Measurements from ENCODE around the gene CALML5. TPM values are rescaled to one million over a fixed set of nuclear protein-coding genes. Genes with fewer than 3 reads are reported as not detected.

Gene CALML5
- total RNA-seq, 2 donors from 2014 or later, result 0.46 to 10.5 TPM

GRCh38 chr10:5545778-5546710 is 46.7 kb upstream of the CALML5 start:
- intact Hi-C loops (cut with DNase I), result no loop called here
- DNase-seq (ENCODE audit: low spot score), result peak; percentile 38
- Histone ChIP-seq H3K36me3 (no peaks in the 10 kb centered on the region), H3K4me3 (no peak overlapping the region), H3K27ac (peak overlapping the region; percentile 91 to 92), H3K4me1 (replicated peaks) (peaks cover 46% of the 10 kb centered on the region), H3K9me3 (no peaks in the 10 kb centered on the region), H3K27me3 (replicated peaks; ENCODE audit: insufficient read depth) (no peaks in the 10 kb centered on the region)
- no peak for TF ChIP-seq CTCF (IDR thresholded peaks at IDR 0.05)
- TF ChIP-seq POLR2AphosphoS5 (IDR thresholded peaks at IDR 0.05), result peak; percentile 56
- no peak for TF ChIP-seq POLR2A (IDR thresholded peaks at IDR 0.05)
- 43% methylated on average over 23 of the region's 23 CpGs for WGBS

- Histone ChIP-seq H3K9me3 (no peaks in the 10 kb centered on the region), H3K27ac (peak overlapping the region; percentile 91 to 92)
Measured at GRCh38 chr10:5545426-5545777, 46.0 kb upstream of the CALML5 start.

DNA sequence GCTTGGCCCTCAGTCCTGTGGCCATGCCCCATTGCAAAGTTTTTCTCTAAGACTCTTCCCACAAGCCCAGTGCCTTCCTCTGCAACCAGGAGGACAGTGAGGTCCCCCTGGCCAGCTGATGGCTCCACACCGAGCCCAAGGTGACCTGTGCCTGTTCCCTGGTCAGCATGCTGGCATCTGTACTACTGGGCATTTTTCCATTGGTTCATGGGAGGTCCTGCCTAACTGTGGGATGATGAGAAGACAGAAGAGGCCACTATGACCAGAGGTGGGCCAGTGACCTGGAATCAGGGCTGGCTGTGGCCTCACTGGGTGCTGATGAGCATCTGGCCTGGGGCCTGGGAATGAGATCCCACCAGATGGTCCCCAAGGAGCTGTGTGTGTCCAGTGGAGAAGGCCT is 45.6 kb upstream of the CALML5 start:
- Histone ChIP-seq H3K4me3 (no peak overlapping the region), H3K9me3 (no peaks in the 10 kb centered on the region), H3K4me1 (replicated peaks) (peaks cover 41% of the 10 kb centered on the region), H3K27ac (peak overlapping the region; percentile 91 to 92), H3K36me3 (no peaks in the 10 kb centered on the region), H3K27me3 (replicated peaks; ENCODE audit: insufficient read depth) (no peaks in the 10 kb centered on the region)
- no peak for DNase-seq (ENCODE audit: low spot score)
- TF ChIP-seq POLR2A (IDR thresholded peaks at IDR 0.05) (no peak), CTCF (IDR thresholded peaks at IDR 0.05) (no peak), POLR2AphosphoS5 (IDR thresholded peaks at IDR 0.05) (no peak)
- WGBS, result 100% methylated on average over 1 of the region's 1 CpG
- intact Hi-C loops (cut with DNase I), result no loop called here

More at GRCh38 chr10:5545426-5545777, 46.0 kb upstream of the CALML5 start:
- H3K36me3 ChIP-seq, result no peaks in the 10 kb centered on the region
- WGBS, result 97% methylated on average over 2 of the region's 2 CpGs
- TF ChIP-seq POLR2A (IDR thresholded peaks at IDR 0.05) (no peak), CTCF (IDR thresholded peaks at IDR 0.05) (no peak), POLR2AphosphoS5 (IDR thresholded peaks at IDR 0.05) (no peak)
- intact Hi-C loops (cut with DNase I), result no loop called here
- H3K27me3 ChIP-seq (replicated peaks; ENCODE audit: insufficient read depth), result no peaks in the 10 kb centered on the region
- H3K4me3 ChIP-seq, result no peak overlapping the region
- H3K4me1 ChIP-seq (replicated peaks), result peaks cover 41% of the 10 kb centered on the region
- no peak for DNase-seq (ENCODE audit: low spot score)

DNA sequence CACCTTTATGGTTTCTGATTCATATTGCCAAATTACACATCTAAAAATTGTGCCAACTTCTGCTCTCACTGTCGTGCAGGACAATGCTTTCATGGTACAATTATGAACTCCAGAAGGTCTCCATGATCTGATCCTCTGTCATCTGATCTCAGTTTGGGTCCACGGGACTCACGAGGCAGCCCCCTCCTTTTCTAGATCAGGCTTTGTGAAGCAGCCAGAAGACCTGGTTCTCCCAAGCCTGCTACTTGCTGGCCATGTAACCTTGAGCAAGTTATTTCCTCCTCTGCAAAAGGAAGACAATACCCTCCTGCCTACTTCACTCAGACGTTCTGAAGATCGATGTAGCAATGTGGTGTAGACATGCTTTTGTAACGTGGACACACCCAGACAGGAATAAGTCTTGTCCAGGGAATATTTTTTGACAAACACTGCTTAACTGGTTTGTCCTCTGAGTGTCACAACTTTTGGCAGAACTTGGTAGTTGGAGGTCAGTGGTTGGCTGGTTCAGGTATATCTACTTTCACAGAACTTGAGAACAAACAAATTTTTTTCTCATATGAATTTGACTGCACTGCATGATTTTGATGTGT is 44.9 kb upstream of the CALML5 start:
- intact Hi-C loops (cut with DNase I), result no loop called here
- H3K27ac ChIP-seq, result peak overlapping the region; percentile 91 to 92
- peaks cover 38% of the 10 kb centered on the region for H3K4me1 ChIP-seq (replicated peaks)
- 61% methylated on average over 6 of the region's 6 CpGs for WGBS
- peak; percentile 59 for DNase-seq (ENCODE audit: low spot score)
- TF ChIP-seq CTCF (IDR thresholded peaks at IDR 0.05), result no peak
- no peak for TF ChIP-seq POLR2A (IDR thresholded peaks at IDR 0.05)
- TF ChIP-seq POLR2AphosphoS5 (IDR thresholded peaks at IDR 0.05), result peak; percentile 72
- no peak overlapping the region for H3K4me3 ChIP-seq
- no peaks in the 10 kb centered on the region for H3K36me3 ChIP-seq
- H3K27me3 ChIP-seq (replicated peaks; ENCODE audit: insufficient read depth), result no peaks in the 10 kb centered on the region
- H3K9me3 ChIP-seq, result no peaks in the 10 kb centered on the region

Data from prostate gland (tissue), 2 donors.